Measurements from ENCODE around the gene FASTKD2.
A peak's percentile ranks its signal among the peaks of the same experiment; 100 is the strongest.

Gene FASTKD2

DNA sequence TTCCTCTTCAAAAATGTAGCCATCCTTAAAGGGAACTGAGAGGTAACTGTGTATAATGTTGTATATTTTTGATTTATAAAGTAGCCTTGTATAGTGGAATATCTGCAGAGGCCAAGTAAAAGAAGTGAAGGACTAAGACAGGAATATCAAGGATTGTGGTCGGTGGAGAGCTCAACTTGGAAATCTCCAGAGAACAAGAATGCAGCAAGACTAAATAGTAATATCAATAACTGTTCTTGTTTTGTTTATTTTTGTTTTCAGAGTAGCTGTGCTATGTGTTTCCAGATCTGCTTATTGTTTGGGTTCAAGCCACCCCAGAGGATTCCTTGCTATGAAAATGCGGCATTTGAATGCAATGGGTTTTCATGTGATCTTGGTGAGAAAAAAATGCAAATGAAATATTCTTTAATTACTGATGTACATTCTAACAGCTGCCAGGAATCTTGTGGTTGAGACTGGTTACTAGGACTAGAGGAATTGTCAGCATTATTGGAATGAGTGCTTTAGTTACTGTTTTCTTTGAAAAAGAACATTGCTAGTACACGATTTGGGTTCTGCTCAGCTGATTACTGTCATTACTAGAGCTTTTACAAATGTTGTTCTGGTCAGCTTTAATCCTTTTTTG, 25.0 kb downstream of the FASTKD2 start:
- TF ChIP-seq, protein P1, sequence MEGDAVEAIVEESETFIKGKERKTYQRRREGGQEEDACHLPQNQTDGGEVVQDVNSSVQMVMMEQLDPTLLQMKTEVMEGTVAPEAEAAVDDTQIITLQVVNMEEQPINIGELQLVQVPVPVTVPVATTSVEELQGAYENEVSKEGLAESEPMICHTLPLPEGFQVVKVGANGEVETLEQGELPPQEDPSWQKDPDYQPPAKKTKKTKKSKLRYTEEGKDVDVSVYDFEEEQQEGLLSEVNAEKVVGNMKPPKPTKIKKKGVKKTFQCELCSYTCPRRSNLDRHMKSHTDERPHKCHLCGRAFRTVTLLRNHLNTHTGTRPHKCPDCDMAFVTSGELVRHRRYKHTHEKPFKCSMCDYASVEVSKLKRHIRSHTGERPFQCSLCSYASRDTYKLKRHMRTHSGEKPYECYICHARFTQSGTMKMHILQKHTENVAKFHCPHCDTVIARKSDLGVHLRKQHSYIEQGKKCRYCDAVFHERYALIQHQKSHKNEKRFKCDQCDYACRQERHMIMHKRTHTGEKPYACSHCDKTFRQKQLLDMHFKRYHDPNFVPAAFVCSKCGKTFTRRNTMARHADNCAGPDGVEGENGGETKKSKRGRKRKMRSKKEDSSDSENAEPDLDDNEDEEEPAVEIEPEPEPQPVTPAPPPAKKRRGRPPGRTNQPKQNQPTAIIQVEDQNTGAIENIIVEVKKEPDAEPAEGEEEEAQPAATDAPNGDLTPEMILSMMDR (IDR thresholded peaks at IDR 0.05; ENCODE audit: low read depth, low read length), result no peak

DNA sequence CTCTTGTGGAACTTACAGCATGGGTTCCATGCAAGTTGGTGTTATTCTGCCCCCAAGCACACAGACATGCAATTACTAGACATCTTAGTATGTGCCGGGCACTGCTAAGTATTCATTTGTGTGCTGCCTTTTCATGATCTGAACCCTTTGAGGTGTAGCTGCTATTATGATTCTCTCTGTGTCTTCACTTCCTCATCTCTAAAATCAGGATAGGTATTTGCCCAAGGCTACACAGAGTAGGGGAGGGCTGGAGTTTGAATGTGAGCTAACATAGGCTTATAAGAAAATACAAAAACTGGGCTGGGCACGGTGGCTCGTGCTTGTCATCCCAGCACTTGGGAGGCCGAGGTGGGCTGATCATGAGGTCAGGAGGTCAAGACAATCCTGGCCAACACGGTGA, 27.2 kb downstream of the FASTKD2 start:
- no peak overlapping the region for H3K4me3 ChIP-seq (ENCODE audit: low read depth, low read length)
- TF ChIP-seq, protein P1 (IDR thresholded peaks at IDR 0.05; ENCODE audit: low read depth, low read length), result no peak

More for the DNA sequence above, 25.0 kb downstream of the FASTKD2 start:
- no peak overlapping the region for H3K4me3 ChIP-seq (ENCODE audit: low read depth, low read length)

DNA sequence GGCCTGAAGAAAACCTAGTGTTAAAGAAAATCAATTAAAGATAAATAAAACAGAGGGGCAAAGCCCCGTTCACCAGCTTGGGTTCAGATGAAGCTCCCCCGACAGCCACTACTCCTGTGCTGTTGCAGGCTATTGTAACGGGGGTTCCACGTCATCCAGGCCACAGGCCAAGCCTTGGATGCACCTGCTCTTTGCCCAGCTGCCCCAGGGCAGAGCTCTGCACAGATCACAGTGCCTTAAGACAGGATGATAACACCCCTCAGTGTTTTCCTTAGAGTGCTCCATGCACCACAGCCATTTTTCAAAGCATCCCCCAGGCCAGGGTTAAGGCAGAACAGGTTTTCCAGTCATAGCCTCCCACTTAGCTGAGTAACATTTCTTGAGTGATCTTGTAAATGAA, 32.0 kb downstream of the FASTKD2 start:
- no peak overlapping the region for H3K4me3 ChIP-seq (ENCODE audit: low read depth, low read length)
- TF ChIP-seq, protein P1 (IDR thresholded peaks at IDR 0.05; ENCODE audit: low read depth, low read length), result no peak

DNA sequence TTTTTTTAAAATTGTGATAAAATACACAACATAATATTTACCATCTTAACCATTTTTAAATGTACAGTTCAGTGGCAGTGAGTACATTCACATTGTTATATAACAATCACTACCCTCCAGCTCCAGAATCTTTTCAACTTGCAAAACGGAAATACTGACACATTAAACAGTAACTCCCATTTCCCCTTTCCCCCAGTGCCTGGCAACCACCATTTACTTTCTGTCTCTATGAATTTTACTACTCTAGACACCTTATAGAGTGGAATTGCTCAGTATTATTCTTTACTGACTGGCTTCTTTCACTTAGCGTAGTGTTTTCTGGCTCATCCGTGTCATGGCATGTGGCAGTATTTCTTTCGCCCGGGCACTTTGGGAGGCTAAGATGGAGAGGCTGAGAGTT, 32.6 kb downstream of the FASTKD2 start:
- H3K4me3 ChIP-seq (ENCODE audit: low read depth, low read length), result no peak overlapping the region
- TF ChIP-seq, protein P1 (IDR thresholded peaks at IDR 0.05; ENCODE audit: low read depth, low read length), result no peak

DNA sequence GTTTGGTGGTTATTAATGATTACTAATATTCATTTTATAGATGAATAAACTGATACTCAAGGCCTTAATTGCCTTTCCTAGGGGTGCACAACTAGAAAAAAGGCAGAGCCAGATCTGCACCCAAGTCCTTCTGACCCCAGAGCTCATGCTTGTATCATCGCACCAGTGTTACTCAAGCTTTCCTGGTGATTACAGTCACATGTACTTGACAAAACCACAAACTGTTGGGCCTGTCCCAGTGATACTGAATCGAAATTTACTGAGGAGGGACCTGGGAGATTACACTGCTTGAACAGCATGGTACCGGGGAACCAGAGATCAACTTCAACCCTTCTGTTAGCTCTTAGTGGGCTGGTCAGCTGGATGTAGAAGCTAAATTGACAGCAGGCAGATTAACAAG, 33.7 kb downstream of the FASTKD2 start:
- no peak overlapping the region for H3K4me3 ChIP-seq (ENCODE audit: low read depth, low read length)
- TF ChIP-seq, protein P1 (IDR thresholded peaks at IDR 0.05; ENCODE audit: low read depth, low read length), result no peak

DNA sequence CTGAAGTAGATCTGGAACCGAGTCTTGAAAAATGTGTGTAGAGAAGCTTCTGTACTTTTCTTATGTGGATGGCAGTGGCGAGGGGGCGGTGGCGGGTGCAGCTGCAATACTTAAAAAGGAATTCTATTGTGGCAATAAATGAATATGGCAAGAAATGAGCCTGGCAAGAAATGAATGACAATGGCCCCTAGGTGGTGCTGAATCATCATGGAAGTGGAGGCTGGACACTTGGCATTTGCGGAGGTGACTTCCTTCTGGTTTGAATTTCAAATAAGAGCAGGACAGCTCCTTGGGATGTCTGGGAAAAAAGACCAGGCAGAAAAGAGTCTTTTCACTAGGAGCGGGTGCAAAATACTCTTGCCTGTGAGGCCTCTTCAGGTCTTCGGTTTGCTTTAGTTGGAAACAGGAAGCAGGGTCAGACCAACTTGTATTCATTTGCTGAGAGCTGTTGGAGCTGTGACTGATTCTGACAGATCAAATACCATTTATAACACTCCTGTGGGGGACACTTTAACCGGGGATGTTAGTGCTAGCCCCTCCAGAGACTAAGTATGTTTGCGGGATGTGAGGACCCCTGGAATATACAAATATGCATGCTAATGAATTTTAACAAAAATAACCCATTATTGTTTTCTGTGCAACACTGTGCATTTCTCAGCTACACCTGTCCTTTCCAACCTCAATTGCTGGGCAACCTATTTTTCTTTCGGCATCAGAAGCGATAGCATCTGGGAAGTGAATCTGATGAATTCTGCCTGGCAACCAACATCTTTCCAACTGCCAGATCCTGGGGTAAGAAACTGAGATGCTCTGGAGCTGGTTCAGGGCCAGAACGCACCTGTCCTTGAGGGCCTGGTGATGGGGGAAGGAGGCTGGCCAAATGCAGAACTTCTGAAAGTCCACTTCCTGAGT, 35.4 kb downstream of the FASTKD2 start:
- TF ChIP-seq, protein P1 (IDR thresholded peaks at IDR 0.05; ENCODE audit: low read depth, low read length), result peak; percentile 62
- H3K4me3 ChIP-seq (ENCODE audit: low read depth, low read length), result no peak overlapping the region
